Stimulated activated CD4-positive, alpha-beta T cell treated with anti-CD3 and anti-CD28 coated beads, Interleukin-1b, Interleukin-23, amount 100 ng/mL, for 4 hours (primary cell): Measurements from ENCODE around the gene MYH10.
"Not testable (repeated sequence)": the region's sequence is repeated elsewhere in the genome, so short reads cannot be mapped to it uniquely, and the experiment has no call there.

Experiments used
- DNase-seq, 2 donors: peaks; one replicate each; pipeline ENCODE4 v3.0.0-alpha.2; 2020; ENCODE audit warnings: low read depth in 2 of 2

MYH10 gene

DNA sequence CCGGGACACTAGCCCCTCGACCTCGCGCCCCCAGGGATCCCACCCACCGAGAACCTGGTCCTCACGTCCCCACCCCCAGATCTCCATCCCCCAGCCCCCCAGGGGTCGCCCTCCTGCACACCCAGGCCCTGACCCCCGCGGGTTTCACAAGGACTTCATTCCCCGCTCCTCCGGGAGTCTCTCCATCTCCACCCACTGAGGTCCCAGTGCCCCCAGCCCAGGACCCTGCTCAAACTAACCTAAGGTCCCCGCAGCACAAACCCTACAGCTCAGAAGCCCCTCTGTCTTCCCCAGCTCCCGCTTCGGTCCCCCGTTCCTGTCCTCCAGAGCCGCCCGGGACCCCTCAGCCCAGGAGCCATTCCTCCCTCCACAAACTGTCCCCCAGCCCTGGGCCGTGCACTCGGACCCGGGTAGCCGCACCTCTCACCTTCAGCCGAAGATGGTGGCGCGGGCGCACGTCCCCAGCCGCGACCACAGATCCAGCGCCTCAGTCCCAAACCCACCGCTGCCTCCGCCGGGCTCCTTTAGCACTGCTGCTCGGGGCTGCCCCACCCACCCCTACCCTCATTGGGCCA, at the start of gene MYH10:
MYH10 (minus strand) TSS at position 499 of the 575 bp plus-strand sequence. CDS start 7,479 bp downstream, outside the sequence.
- DNase-seq, result no peak

GRCh38 chr17:8679126-8679525, 48.6 kb upstream of the MYH10 start:
- no peak for DNase-seq

- DNase-seq, result no peak
These were observed 44.8 kb upstream of the MYH10 start for GRCh38 chr17:8675306-8675705.

GRCh38 chr17:8674344-8675305, 44.1 kb upstream of the MYH10 start:
- DNase-seq, result no peak

DNA sequence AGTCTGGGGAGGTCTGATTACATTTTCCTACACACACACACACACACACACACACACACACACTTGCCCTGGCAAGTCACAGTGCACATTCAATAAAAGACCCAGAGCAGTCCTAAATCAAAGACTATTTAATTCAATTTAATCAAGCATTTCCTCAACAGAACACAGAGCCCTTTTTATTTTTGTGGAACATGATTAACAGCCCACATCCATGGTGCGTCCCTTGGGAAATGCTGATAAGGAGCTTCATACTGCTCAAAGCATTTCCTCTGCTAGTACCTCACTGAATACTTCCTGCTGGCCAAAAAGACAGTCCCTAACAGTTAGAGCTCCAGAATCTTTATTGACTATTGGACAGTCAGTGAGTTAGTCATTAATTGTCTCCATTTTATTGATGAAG, 43.1 kb upstream of the MYH10 start:
- no peak for DNase-seq

DNA sequence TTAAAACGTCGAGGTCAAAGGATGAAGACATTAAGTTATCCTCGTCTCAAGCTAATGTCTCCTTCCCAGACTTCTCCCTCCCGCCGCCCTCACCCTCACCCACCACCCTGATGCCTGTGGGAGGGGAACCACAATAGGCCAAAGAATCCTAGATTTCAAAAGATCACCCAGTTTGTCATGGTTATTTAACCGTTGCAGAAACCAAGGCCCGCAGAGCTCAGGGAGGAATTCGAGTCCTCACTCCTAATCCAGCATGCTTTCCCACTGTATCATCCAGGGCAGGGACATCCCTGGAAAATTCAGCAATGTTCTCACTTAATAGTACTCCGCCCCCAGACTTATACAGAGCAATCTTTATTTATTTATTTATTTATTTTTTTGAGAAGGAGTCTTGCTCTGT, 41.8 kb upstream of the MYH10 start:
- DNase-seq, result no peak

DNA sequence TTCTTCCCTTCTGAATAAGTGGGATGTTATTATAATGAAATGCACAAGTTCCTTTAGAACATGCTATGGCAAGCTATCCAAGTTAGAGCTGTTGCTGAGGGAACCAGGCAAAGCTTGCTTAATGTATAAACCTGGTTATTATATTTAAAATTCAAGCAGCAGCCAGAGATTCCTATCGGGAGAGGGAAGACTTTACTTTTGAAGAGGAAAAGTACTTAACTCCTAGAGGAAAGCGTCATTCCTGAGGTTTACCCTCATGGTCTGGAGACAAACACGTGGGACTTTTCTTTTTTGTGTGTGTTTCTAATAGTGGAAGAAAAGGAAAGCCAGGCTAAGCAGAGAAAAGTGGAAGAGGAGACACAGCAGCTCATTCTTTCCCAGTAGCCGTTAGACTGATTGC, 39.9 kb upstream of the MYH10 start:
- DNase-seq, result no peak

DNA sequence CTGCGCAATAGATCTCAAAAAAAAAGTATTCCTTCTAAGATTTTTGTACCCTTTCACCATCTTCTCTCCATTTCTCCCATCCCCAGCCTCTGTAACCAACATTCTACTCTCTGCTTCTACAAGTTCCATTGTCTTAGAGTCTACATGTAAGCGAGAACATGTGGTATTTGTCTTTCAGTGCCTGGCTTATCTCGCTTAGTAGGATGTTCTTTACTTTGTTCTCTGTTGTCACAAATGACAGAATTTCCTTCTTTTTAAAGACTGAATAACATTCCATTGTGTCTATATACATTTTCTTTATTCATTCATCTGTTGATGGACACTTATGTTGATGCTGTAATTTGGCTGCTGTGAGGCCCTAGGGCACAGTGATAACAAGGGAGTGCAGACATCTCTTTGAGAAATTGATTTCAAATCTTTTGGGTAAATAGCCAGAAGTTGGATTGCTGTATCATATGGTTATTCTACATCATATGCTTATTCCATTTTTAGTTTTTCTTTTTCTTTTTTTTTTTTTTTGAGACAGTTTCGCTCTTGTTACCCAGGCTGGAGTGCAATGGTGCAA, 37.7 kb upstream of the MYH10 start:
- no peak for DNase-seq

DNA sequence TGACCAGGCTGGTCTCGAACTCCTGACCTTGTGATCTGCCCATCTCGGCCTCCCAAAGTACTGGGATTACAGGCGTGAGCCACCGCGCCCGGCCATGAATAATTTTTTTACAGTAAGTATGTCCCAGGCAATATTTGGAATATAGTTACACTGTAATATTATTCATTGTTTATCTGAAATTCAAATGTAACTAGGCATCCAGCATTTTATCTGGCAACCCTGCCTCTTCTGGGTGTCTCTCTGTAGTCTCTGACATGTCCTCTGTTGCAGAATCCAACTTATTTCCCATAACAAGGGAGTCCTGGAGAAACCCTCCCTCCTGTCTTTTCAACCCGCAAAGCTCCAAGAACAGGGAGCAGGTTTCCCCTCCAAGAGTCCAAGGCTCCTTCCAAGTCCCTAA, 36.9 kb upstream of the MYH10 start:
- no peak for DNase-seq

GRCh38 chr17:8665684-8666083, 35.2 kb upstream of the MYH10 start:
- DNase-seq, result no peak

DNA sequence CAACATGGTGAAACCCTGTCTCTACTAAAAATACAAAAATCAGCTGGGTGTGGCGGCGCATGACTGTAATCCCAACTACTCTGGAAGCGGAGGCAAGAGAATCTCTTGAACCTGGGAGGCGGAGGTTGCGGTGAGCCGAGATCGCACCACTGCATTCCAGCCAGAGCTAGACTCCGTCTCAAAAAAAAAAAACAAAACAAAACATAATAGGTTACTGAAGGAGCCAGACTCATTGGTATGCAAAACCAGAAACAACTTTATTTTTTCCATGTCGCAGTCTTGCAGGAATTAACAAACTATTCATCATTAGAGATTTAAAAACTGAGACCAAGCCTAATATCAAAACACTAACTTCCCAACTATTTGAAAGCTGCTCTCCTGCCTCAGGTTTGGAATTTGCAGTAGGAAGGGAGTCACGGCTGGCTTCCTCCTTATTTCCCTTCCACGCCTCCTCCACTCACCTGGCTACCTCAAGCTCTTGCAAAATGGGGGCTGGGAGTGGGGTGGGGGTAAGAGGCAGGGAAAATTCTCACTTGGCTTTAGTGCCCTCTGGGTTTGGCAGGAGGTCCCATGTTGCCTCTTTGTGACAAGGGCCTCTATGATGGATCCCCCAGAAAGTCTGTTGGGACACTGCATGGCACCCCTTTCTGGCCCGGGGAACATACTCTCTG, 34.1 kb upstream of the MYH10 start:
- no peak for DNase-seq

DNA sequence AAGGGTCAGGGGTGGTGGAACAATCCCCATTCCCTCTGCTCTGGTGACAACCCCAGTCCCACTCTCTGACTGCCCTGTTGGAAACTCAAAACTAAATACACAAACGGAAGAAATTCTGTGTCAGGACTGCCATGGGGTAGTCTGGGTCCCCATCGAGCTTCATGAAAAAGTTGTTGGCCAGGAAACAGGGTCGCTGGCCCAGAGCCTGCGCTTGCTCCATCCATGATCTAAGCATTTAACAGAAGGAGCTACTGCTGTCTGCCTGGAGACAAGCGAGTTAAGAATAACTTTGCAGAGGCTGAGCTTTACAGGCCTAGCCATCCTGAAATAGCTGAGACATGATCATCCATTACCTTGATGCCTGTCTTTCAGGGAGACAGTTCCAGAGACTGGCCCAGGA, 32.4 kb upstream of the MYH10 start:
- DNase-seq, result no peak

GRCh38 chr17:8662076-8662831, 31.7 kb upstream of the MYH10 start:
- DNase-seq, result no peak

DNA sequence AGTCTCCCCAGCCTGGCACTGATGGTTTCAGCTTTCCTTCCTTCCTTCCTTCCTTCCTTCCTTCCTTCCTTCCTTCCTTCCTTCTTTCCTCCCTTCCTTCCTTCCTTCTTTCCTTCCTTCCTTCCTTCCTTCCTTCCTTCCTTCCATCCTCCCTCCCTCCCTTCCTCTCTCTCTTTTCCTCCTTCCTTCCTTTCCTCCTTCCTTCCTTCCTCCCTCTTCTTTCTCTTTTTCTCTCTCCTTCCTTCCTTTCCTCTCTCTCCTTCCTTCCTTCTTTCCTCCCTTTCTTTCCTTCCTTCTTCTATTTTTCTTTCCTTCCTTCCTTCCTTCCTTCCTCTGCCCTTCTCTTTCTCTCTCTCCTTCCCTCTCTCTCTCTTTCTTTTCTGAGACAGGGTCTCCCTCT, 30.2 kb upstream of the MYH10 start:
- DNase-seq, result not testable (repeated sequence)

- DNase-seq, result no peak
These were observed 29.4 kb upstream of the MYH10 start for GRCh38 chr17:8659758-8660410.

- DNase-seq, result no peak
These were observed 28.3 kb upstream of the MYH10 start for GRCh38 chr17:8658810-8659209.

GRCh38 chr17:8656693-8657092, 26.2 kb upstream of the MYH10 start:
- DNase-seq, result no peak

GRCh38 chr17:8654822-8655221, 24.3 kb upstream of the MYH10 start:
- DNase-seq, result no peak

GRCh38 chr17:8651013-8651412, 20.5 kb upstream of the MYH10 start:
- DNase-seq, result no peak

GRCh38 chr17:8650119-8650499, 19.6 kb upstream of the MYH10 start:
- DNase-seq, result no peak
